GM12878 (cell line): ENCODE data around the gene C1QTNF8.

Experiments
- CBFB ChIP-seq: IDR thresholded peaks from 2 replicates; pipeline ENCODE4 v1.6.1; 2016; ENCODE audit warnings: antibody characterized with exemption, low read depth
- CREB1 ChIP-seq: IDR thresholded peaks from 2 replicates; pipeline ENCODE4 v1.6.1; 2012; ENCODE audit warnings: low read depth, mild to moderate bottlenecking, inconsistent platforms
- EGR1 ChIP-seq, 2 experiments: IDR thresholded peaks; 1 replicate in 1 of 2; 2 replicates in 1 of 2; pipeline ENCODE4 v1.6.1; 2011 to 2012; ENCODE audit warnings: low read depth in 2 of 2, low read length in 2 of 2, borderline replicate concordance in 1 of 2, mild to moderate bottlenecking in 1 of 2, moderate library complexity in 1 of 2
- EP300 ChIP-seq, 2 experiments: fragments of 150-350 bp in 1 of 2; IDR thresholded peaks; 2 replicates each; pipeline ENCODE4 v1.6.1; 2011 to 2012; ENCODE audit warnings: low read depth in 2 of 2, low read length in 2 of 2, borderline replicate concordance in 1 of 2, improper control_type of control experiment in 1 of 2, inconsistent platforms in 1 of 2; ENCODE audit not compliant: control insufficient read depth in 1 of 2
- ESRRA ChIP-seq: IDR thresholded peaks from 2 replicates; pipeline ENCODE4 v1.6.1; 2012; ENCODE audit warnings: mild to moderate bottlenecking, low read length, improper control_type of control experiment
- POLR2A ChIP-seq: IDR thresholded peaks from 2 replicates; pipeline ENCODE4 v1.6.1; 2011; ENCODE audit warnings: low read depth, mild to moderate bottlenecking, low read length
- RFX5 ChIP-seq: IDR thresholded peaks from 2 replicates; pipeline ENCODE4 v1.6.1; 2011; ENCODE audit warnings: low read depth, low read length, improper control_type of control experiment
- TF ChIP-seq, protein P1 (sequence below): fragments of 450-650 bp; IDR thresholded peaks from 2 replicates; pipeline ENCODE4 v1.6.1; 2017; ENCODE audit warnings: mild to moderate bottlenecking, moderate library complexity
- TF ChIP-seq, protein P2 (sequence below): IDR thresholded peaks from 2 replicates; pipeline ENCODE4 v1.6.1; 2012; ENCODE audit warnings: mild to moderate bottlenecking, low read depth, low read length

- TF ChIP-seq EP300 (IDR thresholded peaks at IDR 0.05; ENCODE audit: borderline replicate concordance in 1 of 2, control insufficient read depth in 1 of 2, low read depth in 2 of 2, low read length in 2 of 2) (no peak), CREB1 (no peak), CBFB (no peak), ESRRA (no peak), POLR2A (no peak), EGR1 (IDR thresholded peaks at IDR 0.05; ENCODE audit: borderline replicate concordance in 1 of 2, low read depth in 2 of 2, low read length in 2 of 2) (no peak), RFX5 (no peak)
- TF ChIP-seq, protein P1, sequence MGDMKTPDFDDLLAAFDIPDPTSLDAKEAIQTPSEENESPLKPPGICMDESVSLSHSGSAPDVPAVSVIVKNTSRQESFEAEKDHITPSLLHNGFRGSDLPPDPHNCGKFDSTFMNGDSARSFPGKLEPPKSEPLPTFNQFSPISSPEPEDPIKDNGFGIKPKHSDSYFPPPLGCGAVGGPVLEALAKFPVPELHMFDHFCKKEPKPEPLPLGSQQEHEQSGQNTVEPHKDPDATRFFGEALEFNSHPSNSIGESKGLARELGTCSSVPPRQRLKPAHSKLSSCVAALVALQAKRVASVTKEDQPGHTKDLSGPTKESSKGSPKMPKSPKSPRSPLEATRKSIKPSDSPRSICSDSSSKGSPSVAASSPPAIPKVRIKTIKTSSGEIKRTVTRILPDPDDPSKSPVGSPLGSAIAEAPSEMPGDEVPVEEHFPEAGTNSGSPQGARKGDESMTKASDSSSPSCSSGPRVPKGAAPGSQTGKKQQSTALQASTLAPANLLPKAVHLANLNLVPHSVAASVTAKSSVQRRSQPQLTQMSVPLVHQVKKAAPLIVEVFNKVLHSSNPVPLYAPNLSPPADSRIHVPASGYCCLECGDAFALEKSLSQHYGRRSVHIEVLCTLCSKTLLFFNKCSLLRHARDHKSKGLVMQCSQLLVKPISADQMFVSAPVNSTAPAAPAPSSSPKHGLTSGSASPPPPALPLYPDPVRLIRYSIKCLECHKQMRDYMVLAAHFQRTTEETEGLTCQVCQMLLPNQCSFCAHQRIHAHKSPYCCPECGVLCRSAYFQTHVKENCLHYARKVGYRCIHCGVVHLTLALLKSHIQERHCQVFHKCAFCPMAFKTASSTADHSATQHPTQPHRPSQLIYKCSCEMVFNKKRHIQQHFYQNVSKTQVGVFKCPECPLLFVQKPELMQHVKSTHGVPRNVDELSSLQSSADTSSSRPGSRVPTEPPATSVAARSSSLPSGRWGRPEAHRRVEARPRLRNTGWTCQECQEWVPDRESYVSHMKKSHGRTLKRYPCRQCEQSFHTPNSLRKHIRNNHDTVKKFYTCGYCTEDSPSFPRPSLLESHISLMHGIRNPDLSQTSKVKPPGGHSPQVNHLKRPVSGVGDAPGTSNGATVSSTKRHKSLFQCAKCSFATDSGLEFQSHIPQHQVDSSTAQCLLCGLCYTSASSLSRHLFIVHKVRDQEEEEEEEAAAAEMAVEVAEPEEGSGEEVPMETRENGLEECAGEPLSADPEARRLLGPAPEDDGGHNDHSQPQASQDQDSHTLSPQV = no peak
- TF ChIP-seq, protein P2, sequence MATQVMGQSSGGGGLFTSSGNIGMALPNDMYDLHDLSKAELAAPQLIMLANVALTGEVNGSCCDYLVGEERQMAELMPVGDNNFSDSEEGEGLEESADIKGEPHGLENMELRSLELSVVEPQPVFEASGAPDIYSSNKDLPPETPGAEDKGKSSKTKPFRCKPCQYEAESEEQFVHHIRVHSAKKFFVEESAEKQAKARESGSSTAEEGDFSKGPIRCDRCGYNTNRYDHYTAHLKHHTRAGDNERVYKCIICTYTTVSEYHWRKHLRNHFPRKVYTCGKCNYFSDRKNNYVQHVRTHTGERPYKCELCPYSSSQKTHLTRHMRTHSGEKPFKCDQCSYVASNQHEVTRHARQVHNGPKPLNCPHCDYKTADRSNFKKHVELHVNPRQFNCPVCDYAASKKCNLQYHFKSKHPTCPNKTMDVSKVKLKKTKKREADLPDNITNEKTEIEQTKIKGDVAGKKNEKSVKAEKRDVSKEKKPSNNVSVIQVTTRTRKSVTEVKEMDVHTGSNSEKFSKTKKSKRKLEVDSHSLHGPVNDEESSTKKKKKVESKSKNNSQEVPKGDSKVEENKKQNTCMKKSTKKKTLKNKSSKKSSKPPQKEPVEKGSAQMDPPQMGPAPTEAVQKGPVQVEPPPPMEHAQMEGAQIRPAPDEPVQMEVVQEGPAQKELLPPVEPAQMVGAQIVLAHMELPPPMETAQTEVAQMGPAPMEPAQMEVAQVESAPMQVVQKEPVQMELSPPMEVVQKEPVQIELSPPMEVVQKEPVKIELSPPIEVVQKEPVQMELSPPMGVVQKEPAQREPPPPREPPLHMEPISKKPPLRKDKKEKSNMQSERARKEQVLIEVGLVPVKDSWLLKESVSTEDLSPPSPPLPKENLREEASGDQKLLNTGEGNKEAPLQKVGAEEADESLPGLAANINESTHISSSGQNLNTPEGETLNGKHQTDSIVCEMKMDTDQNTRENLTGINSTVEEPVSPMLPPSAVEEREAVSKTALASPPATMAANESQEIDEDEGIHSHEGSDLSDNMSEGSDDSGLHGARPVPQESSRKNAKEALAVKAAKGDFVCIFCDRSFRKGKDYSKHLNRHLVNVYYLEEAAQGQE = no peak
These were observed 19.1 kb downstream of the C1QTNF8 start for GRCh38 chr16:1076801-1077576.
